Calu3 (cell line): ENCODE measurements around the gene LRRTM4. TPM values are rescaled to one million over a fixed set of nuclear protein-coding genes. Genes with fewer than 3 reads are reported as not detected.

ENCODE experiments used
- BruUV-seq: library from RNA; stranded (reverse); fragments of 400-500 nt; replicated peaks from 2 replicates; lab custom pipeline; 2021; lab: Mats Ljungman, UMichigan
- CTCF ChIA-PET: fragments of 300-600 bp; sonication (Branson Sonifier 250); formaldehyde crosslinking; loops from one replicate; lab custom pipeline; 2022; ENCODE audit warnings: antibody characterized with exemption; lab: Charles Lee
- DNase-seq: peaks from one replicate; pipeline ENCODE4 v3.0.0; 2022
- H3K27ac Mint-ChIP-seq: one replicate; pipeline ENCODE4 v1.8.0; 2022; ENCODE audit warnings: mixed read lengths; ENCODE audit not compliant: unreplicated experiment
- H3K27me3 Mint-ChIP-seq: one replicate; pipeline ENCODE4 v1.8.0; 2022; ENCODE audit warnings: mixed read lengths; ENCODE audit not compliant: unreplicated experiment
- H3K36me3 Mint-ChIP-seq: one replicate; pipeline ENCODE4 v1.8.0; 2022; ENCODE audit warnings: mild to moderate bottlenecking, moderate library complexity, mixed read lengths; ENCODE audit not compliant: insufficient read depth, unreplicated experiment
- H3K4me1 Mint-ChIP-seq: one replicate; pipeline ENCODE4 v1.8.0; 2022; ENCODE audit warnings: mild to moderate bottlenecking, low read depth, mixed read lengths; ENCODE audit not compliant: unreplicated experiment
- H3K4me3 Mint-ChIP-seq: one replicate; pipeline ENCODE4 v1.8.0; 2022; ENCODE audit warnings: mild to moderate bottlenecking, low read depth, moderate library complexity, mixed read lengths; ENCODE audit not compliant: unreplicated experiment
- H3K9me3 Mint-ChIP-seq: one replicate; pipeline ENCODE4 v1.8.0; 2022; ENCODE audit warnings: low read depth, mixed read lengths; ENCODE audit not compliant: unreplicated experiment
- CTCF ChIP-seq: fragments of 200-600 bp; IDR thresholded peaks from one replicate; pipeline ENCODE4 v1.8.0; 2022; ENCODE audit warnings: antibody characterized with exemption; ENCODE audit not compliant: unreplicated experiment
- intact Hi-C: fragments of 100-400 bp; cut with micrococcal nuclease; formaldehyde crosslinking; loops from one replicate; pipeline ENCODE4 v1.10.0; 2022; ENCODE audit not compliant: unreplicated experiment
- total RNA-seq: library from RNA; stranded (reverse); gene quantifications from 2 replicates; pipeline ENCODE4 v1.2.3, GENCODE V29; 2022

LRRTM4 gene
- total RNA-seq, 1 experiment from 2014 or later, result not detected

- H3K27me3 Mint-ChIP-seq, result no peaks in the 10 kb centered on the region
- no peak for TF ChIP-seq CTCF
- BruUV-seq, result no TSS peak
- intact Hi-C loops, result no loop called here
- no peak overlapping the region for H3K4me3 Mint-ChIP-seq
- no peak overlapping the region for H3K27ac Mint-ChIP-seq
- no peaks in the 10 kb centered on the region for H3K4me1 Mint-ChIP-seq
- no peak for DNase-seq
- peaks cover 9% of the 10 kb centered on the region for H3K9me3 Mint-ChIP-seq
- no peaks in the 10 kb centered on the region for H3K36me3 Mint-ChIP-seq
- CTCF ChIA-PET, result no interaction called here
Observed at GRCh38 chr2:77518311-77518710, 3.9 kb downstream of the LRRTM4 start.

GRCh38 chr2:77513191-77513590 is 9.0 kb downstream of the LRRTM4 start:
- H3K27me3 Mint-ChIP-seq, result no peaks in the 10 kb centered on the region

GRCh38 chr2:77512507-77512906 is 9.7 kb downstream of the LRRTM4 start:
- CTCF ChIA-PET, result no interaction called here
- no peak for DNase-seq
- peaks cover 2% of the 10 kb centered on the region for H3K9me3 Mint-ChIP-seq

More at GRCh38 chr2:77513191-77513590, 9.0 kb downstream of the LRRTM4 start:
- no peak for TF ChIP-seq CTCF
- Mint-ChIP-seq H3K36me3 (no peaks in the 10 kb centered on the region), H3K9me3 (peaks cover 4% of the 10 kb centered on the region), H3K4me3 (no peak overlapping the region), H3K4me1 (no peaks in the 10 kb centered on the region), H3K27ac (no peak overlapping the region)
- no TSS peak for BruUV-seq
- intact Hi-C loops, result no loop called here
- no peak for DNase-seq
- CTCF ChIA-PET, result no interaction called here

DNA sequence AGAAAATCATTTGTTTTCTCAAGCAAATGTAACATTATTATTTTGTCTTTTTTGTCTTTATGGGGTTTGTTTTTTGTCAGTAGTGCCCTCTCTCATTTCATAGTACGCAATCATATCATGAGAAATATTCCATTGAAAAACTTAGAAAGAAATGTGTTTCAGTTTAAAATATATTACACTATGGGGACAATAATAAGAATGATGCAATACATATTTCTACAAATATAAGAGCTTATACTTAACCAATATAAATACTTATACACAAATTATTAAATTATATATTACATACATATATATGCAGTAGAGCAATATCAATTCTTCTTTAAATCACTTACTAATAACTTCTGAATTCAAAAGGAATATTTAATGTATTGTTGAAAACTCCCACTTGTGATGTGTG is 13.7 kb downstream of the LRRTM4 start:
- DNase-seq, result no peak
- H3K4me3 Mint-ChIP-seq, result no peak overlapping the region
- CTCF ChIA-PET, result no interaction called here
- no peak overlapping the region for H3K27ac Mint-ChIP-seq
- no peaks in the 10 kb centered on the region for H3K36me3 Mint-ChIP-seq
- no peaks in the 10 kb centered on the region for H3K27me3 Mint-ChIP-seq
- no peak for TF ChIP-seq CTCF
- intact Hi-C loops, result no loop called here
- H3K4me1 Mint-ChIP-seq, result no peaks in the 10 kb centered on the region
- BruUV-seq, result no TSS peak
- H3K9me3 Mint-ChIP-seq, result no peaks in the 10 kb centered on the region

More at GRCh38 chr2:77512507-77512906, 9.7 kb downstream of the LRRTM4 start:
- Mint-ChIP-seq H3K4me1 (no peaks in the 10 kb centered on the region), H3K4me3 (no peak overlapping the region), H3K27me3 (no peaks in the 10 kb centered on the region), H3K36me3 (no peaks in the 10 kb centered on the region), H3K27ac (no peak overlapping the region)
- TF ChIP-seq CTCF, result no peak
- intact Hi-C loops, result no loop called here
- no TSS peak for BruUV-seq
